ENCODE results near the gene COPZ2.

- TF ChIP-seq SP1 (IDR thresholded peaks at IDR 0.05) = no peak
- no peak for TF ChIP-seq BHLHE40 (IDR thresholded peaks at IDR 0.05; ENCODE audit: borderline replicate concordance)
- no peak for TF ChIP-seq FOXM1 (IDR thresholded peaks at IDR 0.05; ENCODE audit: borderline replicate concordance)
- no peak for TF ChIP-seq PKNOX1 (IDR thresholded peaks at IDR 0.05)
- TF ChIP-seq ELF4 (IDR thresholded peaks at IDR 0.05) = no peak
- no peak for TF ChIP-seq LEF1 (IDR thresholded peaks at IDR 0.05; ENCODE audit: borderline replicate concordance)
- no peak for TF ChIP-seq ZNF384 (IDR thresholded peaks at IDR 0.05)
Observed at GRCh38 chr17:48024149-48025039, 13.2 kb downstream of the COPZ2 start.

Measured in HEK293T (cell line).